Activated naive CD4-positive, alpha-beta T cell treated with Interleukin-2 at 50 U/mL for 16 hours (primary cell): Measurements from ENCODE around the gene FAM89B.

Source experiments
- DNase-seq: peaks from one replicate; pipeline ENCODE4 v3.0.0-alpha.2; 2020

FAM89B gene

DNA sequence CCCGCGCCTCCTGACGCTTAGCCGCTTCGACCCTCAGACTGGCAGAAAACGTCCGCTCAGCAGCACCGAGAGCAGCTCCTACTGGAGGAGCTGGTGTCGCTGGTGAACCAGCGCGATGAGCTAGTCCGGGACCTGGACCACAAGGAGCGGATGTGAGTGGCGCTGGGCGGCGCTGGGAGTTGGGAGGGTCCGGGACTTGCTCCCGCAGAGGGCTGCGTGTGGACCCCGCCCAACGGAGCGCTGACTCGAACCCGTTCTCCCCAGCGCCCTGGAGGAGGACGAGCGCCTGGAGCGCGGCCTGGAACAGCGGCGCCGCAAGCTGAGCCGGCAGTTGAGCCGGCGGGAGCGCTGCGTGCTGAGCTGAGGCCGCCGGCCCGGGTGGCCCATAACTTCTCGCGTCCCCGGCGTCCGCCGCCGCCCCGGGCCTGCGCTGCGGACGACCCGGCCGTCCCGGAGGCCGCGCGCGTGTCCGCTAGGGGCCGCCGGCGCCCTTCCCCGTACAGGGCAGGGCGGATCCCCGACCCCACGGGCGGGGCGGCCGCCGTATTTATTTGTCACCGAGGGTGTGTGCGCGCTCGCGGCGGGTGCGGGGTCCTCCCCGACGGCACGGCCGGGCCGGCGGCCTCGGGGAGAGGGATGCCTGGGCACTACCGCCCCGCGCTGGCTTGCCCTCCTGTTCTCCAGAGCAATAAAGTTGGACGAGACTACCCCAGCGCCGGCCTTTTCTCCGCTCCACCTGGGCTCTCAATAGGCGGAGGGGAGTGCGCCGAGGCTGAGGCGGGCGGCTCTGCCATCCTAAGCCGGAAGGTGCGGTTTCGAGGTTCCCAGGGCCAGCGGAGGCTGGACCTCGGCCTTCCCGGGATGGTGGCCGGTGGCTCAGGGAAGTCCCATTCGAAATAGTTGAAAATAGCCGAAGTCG lies 19.9 kb downstream of the FAM89B start:
- no peak for DNase-seq

DNA sequence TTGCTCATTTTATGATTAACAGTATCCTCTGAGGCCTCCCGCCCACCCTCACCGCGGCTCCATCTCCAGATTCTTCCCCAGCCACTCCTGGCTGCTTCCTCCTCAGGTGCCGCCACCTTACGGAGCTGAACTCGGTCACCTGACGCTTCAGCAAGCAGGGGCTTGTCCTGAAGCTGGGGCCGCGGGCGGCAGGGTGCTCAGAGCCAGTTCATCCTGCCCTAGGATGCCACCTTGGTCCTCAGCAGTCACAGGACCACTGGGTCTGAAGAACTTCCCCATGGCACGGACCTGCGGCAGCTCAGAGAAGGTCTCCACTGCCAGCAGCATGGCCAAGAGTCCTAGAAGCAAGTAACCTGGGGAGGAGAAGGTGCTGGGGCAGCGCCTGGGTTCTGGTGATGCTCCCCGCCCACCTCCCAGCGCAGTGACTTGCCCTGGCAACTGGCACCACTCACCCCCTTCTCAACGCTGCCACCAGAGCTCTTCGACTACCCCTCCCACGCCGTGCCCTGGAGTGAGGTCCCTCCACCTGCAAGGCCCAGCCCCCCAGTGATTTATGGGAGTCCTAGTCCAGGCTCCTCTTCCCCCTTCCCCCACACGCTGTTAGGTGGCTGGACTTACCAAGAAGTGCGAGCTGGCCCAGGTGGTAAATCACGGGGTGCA lies 20.6 kb downstream of the FAM89B start:
- no peak for DNase-seq

DNA sequence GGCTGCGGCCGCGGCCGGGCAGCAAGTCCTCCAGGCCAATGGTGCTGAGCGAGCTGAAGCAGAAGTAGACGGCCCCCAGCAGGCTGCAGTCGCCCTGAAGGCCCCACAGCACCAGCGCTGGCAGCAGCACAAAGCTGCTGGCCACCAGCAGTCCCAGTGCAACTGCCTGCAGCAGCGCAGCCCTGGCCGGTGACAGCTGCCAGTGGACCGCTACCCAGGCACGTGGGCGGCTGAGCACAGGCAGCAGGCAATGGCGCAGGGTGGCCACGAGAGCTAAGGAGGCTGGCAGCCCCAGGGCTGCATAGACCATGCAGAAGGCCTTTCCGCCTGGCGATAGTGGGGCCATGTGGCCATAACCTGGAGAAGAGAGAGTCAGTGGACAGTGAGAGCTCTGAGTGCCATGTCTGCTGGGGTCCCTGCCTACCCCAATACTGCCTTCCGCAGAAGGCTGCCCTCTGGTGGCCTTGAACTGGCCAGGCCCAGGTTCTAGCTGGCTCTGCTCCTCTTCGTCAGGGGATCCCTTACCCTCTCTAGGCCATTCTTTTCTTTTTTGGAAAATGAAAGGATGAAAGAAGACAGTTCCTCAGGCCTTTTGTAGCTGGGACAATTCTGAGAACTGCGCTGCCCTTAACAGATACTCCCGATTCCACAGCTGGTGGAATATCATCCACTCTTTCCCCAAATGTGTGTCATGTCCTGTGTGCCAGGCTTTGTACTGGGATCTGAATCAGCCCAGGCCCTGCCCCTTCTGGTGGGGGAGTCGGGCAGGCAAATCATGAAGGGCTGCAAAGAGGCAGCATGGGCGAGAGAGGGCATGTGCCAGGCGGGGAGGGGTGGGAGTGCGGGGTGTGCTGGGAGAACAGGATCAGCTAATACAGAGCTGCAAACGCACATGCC lies 21.4 kb downstream of the FAM89B start:
- DNase-seq: peak; percentile 49

DNA sequence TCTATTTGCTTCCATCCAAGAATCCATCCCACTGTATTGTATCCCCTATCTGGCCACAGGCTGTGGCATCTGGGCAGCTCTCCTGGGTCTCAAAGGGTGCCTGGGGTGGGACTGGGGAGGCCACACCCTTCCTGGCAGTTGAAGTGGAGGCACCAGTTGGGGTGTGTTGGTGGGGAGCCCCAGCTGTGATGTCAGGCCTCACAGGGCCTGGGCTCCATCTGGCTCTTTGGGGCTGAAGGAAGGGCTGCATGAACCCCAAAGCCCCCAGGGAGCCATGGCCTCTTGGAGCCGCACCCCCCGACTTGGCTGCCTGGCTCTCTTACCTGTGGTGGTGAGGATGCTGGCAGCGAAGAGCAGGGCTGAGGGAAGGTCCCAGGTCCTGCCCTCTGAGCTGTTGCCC lies 22.8 kb downstream of the FAM89B start:
- DNase-seq: no peak

DNA sequence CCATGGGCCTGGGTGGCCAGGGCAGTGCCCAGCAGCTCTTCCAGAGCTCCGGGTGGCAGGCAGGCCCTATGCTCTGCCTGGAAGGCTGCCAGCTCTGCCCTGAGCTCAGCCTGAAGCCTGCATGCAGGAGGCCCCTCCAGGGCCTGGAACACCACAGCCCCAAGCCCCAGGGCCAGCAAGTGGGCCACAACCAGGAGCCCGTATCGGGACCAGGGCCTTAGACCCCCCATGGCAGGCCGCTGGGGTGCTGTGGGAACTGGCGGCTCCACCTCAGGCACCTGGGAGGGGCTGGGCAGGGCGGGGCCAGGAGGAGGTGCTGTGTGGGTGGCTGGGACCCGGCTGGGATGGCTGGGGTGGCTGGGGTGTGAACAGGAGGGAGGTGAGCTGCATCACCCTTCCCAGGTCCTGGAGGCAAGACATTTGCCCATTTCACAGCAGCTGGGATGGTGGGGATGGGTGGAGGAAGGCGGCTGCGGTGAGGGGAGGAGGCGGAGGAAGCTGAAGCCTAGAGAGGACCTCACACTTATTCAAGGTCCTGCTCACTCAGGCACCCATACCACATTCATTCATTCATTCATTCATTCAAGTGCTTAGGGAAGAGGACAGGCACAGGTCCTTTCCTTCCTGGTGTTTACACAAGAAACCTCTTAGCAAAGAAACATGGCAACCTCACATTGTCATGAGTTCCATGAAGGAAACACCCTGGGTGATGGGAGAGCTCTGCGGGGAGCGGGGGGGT lies 23.4 kb downstream of the FAM89B start, which contains the start of gene KCNK7:
TSS of gene KCNK7 (minus strand) at position 258 of the 739 bp plus-strand sequence. CDS start at position 230, 28 bp downstream.
- no peak for DNase-seq

DNA sequence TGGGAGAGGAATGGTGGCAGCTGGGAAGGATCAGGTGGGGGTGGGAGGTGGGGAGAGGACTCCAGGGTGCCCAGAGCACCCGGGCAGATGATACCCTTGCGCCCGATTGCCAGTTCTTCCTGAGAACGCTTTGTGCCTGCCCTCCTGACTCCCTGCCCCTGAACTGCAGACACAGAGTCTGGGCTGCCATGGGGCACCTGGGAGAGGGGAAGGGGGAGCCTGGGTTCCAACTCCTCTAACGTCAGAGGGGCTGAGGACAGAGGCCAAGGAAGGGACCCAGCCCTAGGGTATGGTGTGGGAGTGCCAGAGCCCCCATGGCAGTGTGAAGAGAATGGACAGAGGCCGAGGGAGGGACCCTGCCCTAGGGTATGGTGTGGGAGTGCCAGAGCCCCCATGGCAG lies 24.2 kb downstream of the FAM89B start:
- DNase-seq: no peak

DNA sequence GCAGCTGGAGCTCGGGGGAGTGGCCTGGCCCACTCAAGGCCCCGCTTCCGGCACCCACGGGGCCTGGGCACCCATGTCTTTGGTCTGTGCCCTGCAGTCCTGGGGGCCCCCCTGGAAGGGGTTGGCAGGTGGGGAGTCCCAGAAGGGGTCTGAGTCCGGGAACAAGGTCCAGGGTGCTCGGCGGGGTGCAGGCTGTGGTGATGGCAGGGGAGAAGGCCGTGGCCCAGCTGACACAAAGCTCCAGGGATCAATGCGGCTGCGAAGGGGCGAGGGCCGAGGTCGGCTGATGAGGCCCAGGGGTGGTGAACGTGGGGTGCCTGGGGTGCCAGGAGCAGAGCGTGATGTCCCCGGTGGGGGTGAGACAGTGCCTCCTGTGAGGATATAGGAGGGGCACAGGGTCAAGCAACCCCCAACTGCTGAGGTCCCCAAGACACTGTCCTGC lies 25.9 kb downstream of the FAM89B start:
- DNase-seq: no peak

DNA sequence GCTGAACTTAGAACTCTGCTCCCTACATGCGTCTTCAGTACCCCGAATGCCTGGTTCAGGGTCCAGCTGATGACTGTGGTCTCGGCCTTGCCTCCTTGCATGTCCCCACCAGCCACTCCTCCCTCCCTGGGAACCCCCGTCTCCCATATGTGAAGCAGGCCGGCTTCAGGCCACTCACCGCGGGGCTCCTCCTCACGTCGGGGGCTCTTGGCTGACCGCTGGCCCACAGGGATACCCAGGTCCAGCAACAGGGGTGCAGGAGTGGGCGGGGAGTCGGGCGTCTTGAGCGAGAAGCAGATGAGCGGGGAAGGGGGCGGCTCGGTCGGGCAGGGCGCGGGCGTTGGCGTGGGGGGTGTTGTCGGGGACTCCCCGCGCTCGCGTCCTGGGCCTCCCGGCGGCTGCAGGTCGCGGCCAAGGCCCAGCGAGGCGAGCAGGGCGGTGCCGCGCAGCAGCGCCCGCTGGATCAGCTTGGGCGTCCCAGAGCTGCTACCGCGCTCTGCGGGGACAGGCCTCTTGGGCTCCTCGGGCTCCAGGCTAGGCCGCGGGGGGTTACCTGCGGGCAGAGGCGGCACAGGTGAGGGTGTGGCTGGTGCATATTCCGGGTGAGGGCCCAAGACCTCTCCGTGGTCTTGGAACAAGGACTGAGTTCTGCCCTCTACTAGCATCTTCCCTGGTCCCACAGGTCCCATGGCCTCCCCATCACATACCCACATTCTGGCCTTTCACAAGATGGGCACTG lies 27.0 kb downstream of the FAM89B start:
- no peak for DNase-seq

DNA sequence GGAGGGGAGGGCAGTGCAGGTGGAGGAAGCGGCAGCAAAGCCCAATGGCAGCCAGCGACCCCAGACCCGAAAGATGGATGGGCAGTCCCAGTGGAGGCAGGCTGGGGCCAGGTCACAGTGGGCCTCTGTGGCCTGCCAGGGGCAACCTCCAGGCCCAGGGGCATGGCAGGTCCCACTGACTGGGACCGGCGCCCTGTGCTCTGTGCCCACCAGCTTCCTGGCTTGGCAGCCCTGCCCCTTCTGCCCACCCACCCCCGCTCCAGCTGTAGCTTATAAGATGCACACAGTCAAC lies 27.6 kb downstream of the FAM89B start:
- DNase-seq: no peak

DNA sequence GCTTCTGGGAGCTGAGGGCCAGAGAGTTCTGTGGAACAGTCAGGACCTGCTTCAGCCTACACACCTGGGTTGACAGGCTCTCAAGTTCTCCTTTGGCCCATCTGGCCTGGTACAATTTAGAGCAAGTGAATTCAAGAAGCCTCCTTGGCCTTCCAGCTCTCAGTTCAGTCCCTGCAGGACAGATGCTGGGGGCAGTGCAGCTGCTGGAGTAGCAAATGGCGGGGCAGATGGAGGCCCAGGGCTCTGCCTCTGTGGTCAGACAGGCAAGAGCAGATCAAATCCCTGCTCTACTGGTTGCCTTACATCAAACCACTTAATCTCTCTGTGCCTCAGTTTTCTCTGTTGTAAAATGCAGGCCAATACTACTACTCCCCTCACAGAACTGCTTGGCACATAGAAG lies 31.9 kb downstream of the FAM89B start:
- DNase-seq: no peak

DNA sequence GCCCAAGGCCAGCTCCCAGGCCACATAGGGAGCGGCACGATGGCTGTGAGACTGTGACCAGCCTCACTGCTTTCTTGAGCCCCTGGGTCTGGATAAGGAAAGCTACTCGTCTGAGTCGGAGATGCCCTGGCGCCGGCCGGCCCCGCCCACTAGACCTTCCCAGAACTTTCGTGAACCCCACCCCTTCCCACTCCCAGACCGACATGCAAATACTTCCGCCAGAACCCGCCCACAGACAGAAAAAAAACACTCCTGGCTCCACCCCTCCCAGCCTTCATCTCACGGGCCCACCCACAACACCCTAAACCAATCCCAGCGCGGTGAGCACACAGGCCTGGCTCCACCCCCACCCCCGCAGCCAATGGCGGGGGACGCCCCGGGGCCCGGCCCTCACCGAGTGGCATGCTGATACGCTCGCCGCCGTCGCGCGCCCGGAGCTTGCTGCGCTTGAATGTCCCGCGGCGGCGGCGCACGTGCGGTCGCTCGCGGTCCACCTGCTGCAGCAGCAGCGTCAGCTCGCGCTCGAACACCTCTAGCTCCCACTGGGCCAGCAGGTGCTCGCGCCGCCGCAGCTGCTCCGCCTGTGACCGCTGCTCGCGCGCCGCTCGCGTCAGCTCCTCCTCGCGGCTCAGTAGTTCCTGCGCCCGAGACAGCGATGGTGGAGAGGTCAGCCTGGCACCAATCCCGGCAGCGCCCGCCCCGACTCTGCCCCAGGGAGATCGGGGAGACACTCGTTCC lies 34.7 kb downstream of the FAM89B start:
- DNase-seq: no peak

DNA sequence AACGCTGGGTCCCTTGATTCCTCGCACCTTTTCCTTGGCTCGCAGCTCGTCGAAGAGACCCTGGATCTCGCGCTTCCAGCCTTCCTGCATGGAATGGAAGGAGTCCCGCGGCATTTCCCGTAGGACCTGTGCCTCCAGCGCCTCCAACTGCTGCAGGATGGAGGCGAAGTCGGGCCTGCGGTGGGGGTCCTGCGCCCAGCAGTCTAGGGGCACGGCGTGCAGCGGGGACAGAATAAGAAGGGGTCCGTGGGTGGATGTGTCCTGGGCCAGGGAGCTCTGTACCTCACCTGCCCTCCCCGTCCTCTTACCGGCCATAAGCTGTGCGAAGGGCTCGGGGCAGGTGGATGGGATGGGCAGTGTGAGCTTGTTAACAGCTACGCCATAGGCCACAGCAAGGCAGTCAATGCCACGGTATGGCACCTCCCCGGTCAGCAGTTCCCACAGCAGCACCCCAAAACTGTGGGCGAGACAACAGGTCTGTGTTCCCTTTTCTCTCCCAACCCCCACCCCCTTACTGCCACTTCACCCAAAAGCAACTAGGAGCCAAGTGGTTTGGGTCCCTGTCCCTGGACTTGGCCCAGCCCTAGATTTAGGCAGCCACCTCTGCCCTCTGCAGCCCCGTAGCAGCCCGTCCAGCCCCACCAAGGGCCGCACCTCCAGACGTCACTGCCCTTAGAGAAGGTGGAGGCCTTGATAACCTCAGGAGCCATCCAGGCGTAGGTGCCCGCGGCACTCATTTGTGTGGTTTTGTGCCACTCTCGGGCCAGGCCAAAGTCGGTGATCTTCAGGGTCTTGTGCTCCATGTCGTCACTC lies 35.5 kb downstream of the FAM89B start:
- DNase-seq: no peak

DNA sequence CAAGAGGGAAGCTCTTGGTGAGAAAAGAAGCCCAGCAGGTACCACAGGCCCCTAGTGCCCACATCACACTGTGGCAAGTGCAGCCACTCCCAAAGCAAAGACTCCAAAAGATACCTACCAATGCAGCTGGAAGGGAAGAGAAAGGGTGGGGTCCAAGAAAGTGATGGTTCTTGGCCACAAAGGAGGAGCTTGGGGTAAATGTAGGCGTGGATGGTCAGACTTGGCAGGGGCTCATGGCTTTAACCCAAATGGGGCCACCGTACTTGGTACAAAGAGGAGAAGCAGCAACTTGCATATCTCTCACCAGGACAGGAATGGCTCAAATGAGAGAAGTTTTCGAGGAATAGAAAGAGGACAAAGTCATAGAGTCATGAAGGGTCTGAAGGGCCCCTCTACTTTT lies 36.9 kb downstream of the FAM89B start:
- no peak for DNase-seq

DNA sequence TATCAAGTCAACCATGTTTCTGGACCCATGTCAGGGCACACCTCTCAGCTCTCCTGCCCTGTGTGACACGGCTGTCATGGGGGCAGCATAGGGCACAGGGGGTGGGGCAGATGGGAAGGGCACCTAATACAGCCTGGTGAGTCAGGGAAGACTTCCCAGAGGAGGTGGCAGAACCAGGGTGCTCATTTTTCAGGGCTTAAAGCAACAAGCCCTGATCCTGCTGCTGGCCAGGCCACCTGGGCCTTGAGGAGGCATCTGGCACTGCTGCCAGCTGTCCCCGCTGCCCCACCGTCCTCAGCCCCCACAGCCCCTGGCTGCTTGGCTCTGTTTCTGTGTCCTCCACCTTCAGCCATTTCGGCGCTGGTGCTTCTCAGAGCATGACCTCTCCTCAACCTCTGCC lies 37.3 kb downstream of the FAM89B start:
- DNase-seq: no peak

DNA sequence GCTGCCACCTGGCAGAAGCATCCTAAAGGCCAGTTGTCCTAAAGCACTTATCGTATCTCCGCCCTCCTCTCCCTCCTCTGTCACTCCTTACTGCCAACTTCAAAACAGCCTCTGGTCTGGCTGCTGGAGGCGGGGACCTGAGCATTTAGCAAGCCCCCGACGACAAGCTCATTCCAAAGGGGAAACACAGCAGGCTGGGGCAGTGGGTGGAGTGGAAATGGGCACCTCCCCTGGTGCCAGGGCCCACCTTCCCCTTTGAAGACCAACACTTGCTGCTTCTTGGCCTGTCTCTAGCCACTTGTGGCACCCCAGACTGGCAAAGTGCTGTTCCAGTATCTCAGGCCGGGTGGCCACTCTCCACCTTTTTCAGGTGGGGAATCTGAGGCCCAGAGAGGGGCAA lies 38.1 kb downstream of the FAM89B start:
- no peak for DNase-seq

DNA sequence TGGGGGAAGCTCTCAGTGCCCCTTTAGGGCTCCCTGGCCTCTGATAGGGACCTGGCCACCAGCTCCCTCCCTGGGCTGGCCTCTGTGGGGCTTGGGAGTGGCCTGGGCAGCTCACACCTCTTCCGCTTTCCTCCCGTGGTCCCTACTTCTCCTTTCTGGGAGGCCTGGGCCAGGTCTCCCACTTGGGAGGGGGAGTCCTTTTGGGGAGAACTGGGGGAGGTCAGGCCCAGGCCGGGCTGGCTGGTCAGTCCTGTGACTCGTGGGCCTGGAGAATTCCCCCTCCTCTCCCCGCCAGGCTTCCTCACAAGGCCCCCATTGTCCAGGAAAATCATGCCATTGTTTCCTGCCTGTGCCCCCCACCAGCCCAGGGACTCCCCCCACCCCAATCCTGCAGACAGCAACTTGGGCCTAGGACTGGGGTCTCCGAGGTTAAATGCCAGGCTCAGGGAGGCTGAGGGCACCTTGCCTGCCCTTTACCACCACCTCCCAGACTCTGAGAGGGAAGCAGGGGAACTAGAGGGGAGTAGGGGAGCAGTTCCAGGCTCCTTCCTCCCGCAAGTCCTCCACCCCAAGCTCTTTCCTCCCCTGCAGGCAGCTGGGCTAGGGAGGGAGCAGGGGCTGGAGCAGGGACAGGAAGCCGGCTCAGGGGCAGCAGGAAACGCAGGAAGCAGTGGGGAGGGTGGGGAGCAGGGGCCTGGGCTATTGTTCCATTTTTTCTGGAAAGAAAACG lies 38.9 kb downstream of the FAM89B start:
- no peak for DNase-seq

DNA sequence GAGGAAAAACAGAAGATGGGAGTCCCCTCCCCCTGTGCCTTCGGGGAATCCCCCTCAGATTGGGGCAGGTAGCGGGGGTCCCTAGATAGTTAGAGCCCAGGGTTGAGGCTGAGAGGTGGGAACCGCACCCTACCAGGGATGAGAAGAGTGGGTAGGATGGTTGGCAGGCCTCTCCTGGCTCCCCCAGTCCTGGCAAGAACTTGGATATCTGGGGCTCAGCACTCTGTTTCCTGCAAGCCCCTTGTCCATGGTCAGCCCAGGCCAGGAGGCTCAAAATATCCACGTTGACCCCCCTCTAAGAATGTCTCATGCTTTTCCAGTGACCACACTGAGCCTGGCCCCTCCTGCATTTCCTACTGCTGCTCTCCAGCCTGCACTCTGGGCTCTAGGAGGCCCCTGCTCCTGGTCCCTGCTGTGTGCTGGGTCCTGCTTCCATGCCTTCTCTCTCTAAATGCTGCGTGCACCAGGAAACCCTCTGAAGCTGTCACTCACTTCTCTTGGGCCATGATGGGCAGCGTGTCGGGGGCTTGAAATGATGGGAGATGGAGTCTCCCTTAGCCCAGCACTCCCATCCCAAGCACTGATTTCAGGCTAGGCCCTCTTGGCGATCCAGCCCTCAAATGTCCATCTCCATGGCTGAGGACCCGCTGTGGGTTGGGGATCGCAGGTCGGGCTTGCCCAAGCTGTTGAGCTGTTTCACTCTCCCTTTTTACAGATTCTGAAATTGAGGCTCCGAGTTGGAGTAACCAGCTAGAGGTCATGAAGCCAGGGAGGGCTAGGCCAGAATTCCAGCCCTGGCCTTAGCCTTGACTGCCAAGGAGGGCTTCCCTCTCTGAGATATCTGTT lies 39.6 kb downstream of the FAM89B start:
- DNase-seq: no peak

DNA sequence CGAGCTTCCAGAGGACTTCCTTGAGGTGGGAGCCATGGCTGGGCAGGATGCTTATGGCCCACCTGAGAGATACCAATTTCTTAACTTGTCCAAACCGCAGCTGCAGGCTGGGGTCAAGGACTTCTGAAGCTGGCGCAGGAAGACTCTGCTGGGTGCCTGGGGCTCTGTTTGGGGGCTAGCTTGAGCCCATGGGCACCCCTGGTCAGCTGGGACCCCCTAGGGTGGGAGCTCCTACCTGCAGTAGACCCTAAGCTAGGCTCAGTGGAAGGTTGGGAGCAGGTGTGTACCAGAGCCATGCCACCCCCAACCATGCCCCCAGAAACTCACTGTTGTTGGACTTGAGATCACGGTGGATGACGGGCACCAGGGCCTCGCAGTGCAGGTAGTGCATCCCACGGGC lies 40.4 kb downstream of the FAM89B start:
- DNase-seq: no peak
